MM.1S (cell line): ENCODE results near the gene TAP1.

Experiments
- DNase-seq: peaks from one replicate; pipeline ENCODE4 v3.0.0-alpha.2; 2015
- H2AFZ ChIP-seq: fragments of 300-600 bp; sonication (generic); 2 replicates; pipeline ENCODE4 v1.6.0; 2016; ENCODE audit warnings: antibody characterized with exemption, low read length
- H3F3A ChIP-seq: fragments of 300-600 bp; sonication (generic); 2 replicates; pipeline ENCODE4 v1.6.1; 2016; ENCODE audit warnings: mild to moderate bottlenecking, antibody characterized with exemption, low read length, moderate library complexity, mixed read lengths; ENCODE audit not compliant: insufficient read depth
- H3K27ac ChIP-seq: fragments of 300-600 bp; sonication (generic); 2 replicates; pipeline ENCODE4 v1.5.1; 2016; ENCODE audit warnings: mild to moderate bottlenecking, low read length
- H3K27me3 ChIP-seq: fragments of 300-600 bp; sonication (generic); replicated peaks from 2 replicates; pipeline ENCODE4 v1.6.0; 2016; ENCODE audit warnings: low read length; ENCODE audit not compliant: insufficient read depth
- H3K36me3 ChIP-seq: fragments of 300-600 bp; sonication (generic); replicated peaks from 2 replicates; pipeline ENCODE4 v1.6.1; 2016; ENCODE audit warnings: mild to moderate bottlenecking, low read length, mixed read lengths; ENCODE audit not compliant: insufficient read depth
- H3K4me1 ChIP-seq: fragments of 300-600 bp; sonication (generic); 2 replicates; pipeline ENCODE4 v1.6.1; 2016; ENCODE audit warnings: low read length, mixed read lengths
- H3K4me2 ChIP-seq: fragments of 300-600 bp; sonication (generic); 2 replicates; pipeline ENCODE4 v1.6.0; 2016; ENCODE audit warnings: low read depth, low read length
- H3K4me3 ChIP-seq: fragments of 300-600 bp; sonication (generic); 2 replicates; pipeline ENCODE4 v1.5.1; 2016; ENCODE audit warnings: low read length, mixed read lengths
- H3K79me2 ChIP-seq: fragments of 300-600 bp; sonication (generic); 2 replicates; pipeline ENCODE4 v1.6.1; 2016; ENCODE audit warnings: mixed run types, low read length, mixed read lengths
- H3K9ac ChIP-seq: fragments of 300-600 bp; sonication (generic); 2 replicates; pipeline ENCODE4 v1.6.1; 2016; ENCODE audit warnings: low read length, mixed read lengths
- H3K9me2 ChIP-seq: fragments of 300-600 bp; sonication (generic); replicated peaks from 2 replicates; pipeline ENCODE4 v1.6.1; 2016; ENCODE audit warnings: mild to moderate bottlenecking, low read length, mixed read lengths; ENCODE audit not compliant: insufficient read depth
- H3K9me3 ChIP-seq: fragments of 300-600 bp; sonication (generic); replicated peaks from 2 replicates; pipeline ENCODE4 v1.6.1; 2016; ENCODE audit warnings: mild to moderate bottlenecking, low read length, mixed read lengths; ENCODE audit not compliant: insufficient read depth
- H4K20me1 ChIP-seq: fragments of 300-600 bp; sonication (generic); 2 replicates; pipeline ENCODE4 v1.6.1; 2016; ENCODE audit warnings: mild to moderate bottlenecking, low read length, moderate library complexity, mixed read lengths; ENCODE audit not compliant: insufficient read depth
- EZH2 ChIP-seq: fragments of 300-600 bp; sonication (generic); optimal IDR thresholded peaks from 2 replicates; pipeline ENCODE3; 2017; ENCODE audit warnings: low read depth, mild to moderate bottlenecking, antibody characterized with exemption, low read length, mixed read lengths
- EZH2phosphoT487 ChIP-seq: fragments of 300-600 bp; sonication (generic); IDR thresholded peaks from 2 replicates; pipeline ENCODE4 v1.6.1; 2018; ENCODE audit warnings: antibody characterized with exemption, low read length
- TF ChIP-seq, protein P1 (sequence below): fragments of 300-600 bp; sonication (generic); IDR thresholded peaks from 2 replicates; pipeline ENCODE4 v1.5.1; 2016; ENCODE audit warnings: antibody characterized with exemption, low read length, mixed read lengths

Gene TAP1

DNA sequence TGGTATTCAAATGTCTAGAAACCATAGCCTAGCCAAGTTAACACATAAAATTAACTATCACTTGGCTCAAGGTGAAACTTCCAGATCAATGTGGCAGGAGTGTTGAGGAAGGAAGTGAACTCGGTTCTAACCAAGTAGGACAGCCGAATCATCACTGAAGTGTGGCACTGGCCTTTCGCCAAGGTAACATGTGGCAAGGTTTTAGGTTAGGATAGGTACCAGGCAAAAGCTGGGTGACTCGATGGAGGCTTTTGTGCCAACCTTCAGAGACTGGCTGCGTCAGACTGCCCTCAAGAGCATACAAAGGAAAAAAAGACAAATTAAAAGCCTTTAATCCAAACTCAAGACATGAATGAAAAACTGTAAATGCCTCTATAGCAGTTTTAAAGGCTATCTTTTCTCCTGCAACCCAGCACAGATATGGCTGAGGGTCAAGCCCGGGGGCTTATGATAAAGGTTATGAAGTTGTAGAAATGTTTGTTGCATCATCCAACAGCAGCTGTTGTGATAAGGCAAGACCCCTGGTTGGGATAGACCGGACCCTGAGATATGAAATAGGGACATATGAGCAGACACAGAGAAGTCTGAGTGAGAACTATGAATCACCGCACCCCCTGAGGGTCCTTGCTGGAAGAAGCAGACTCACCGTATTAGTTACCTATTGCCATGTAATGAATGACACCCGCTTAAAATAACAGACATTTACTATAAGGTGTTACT lies 12.4 kb upstream of the TAP1 start:
- TF ChIP-seq, protein P1, sequence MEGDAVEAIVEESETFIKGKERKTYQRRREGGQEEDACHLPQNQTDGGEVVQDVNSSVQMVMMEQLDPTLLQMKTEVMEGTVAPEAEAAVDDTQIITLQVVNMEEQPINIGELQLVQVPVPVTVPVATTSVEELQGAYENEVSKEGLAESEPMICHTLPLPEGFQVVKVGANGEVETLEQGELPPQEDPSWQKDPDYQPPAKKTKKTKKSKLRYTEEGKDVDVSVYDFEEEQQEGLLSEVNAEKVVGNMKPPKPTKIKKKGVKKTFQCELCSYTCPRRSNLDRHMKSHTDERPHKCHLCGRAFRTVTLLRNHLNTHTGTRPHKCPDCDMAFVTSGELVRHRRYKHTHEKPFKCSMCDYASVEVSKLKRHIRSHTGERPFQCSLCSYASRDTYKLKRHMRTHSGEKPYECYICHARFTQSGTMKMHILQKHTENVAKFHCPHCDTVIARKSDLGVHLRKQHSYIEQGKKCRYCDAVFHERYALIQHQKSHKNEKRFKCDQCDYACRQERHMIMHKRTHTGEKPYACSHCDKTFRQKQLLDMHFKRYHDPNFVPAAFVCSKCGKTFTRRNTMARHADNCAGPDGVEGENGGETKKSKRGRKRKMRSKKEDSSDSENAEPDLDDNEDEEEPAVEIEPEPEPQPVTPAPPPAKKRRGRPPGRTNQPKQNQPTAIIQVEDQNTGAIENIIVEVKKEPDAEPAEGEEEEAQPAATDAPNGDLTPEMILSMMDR = no peak
- TF ChIP-seq EZH2phosphoT487 (no peak), EZH2 (no peak)
- Histone ChIP-seq H3K27me3 (no peaks in the 10 kb centered on the region), H3K79me2 (no peaks in the 10 kb centered on the region), H3K9me3 (no peaks in the 10 kb centered on the region), H2AFZ (no peak overlapping the region), H3K27ac (no peak overlapping the region), H3K9me2 (no peaks in the 10 kb centered on the region), H3K4me1 (0 out of 2 replicates have a peak, but pooled peaks cover 3% of the 10 kb centered on the region), H3K4me3 (no peak overlapping the region), H3F3A (no peaks in the 10 kb centered on the region), H3K9ac (no peak overlapping the region), H4K20me1 (no peaks in the 10 kb centered on the region), H3K36me3 (no peaks in the 10 kb centered on the region), H3K4me2 (no peak overlapping the region)
- DNase-seq = no peak

DNA sequence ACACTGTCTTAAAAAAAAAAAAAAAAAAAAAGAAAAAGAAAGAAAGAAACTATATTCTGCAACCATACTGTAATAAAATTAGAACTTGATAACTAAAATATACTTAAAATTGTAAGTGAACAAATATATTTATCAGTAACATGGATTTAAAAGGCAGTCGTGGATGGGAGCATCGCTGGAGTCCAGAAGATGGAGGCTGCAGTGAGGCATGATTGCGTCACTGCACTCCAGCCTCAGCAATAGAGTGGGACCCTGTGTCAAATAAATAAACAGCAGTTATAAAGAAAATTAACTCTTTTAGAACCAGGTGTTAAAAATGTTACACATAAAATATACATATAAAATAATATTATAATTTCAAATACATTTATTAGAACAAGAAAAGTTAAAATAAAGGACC lies 9.2 kb upstream of the TAP1 start:
- H3F3A ChIP-seq = no peaks in the 10 kb centered on the region
- no peaks in the 10 kb centered on the region for H3K27me3 ChIP-seq
- no peak overlapping the region for H3K27ac ChIP-seq
- no peaks in the 10 kb centered on the region for H3K9me3 ChIP-seq
- H2AFZ ChIP-seq = no peak overlapping the region
- TF ChIP-seq, protein P1 = no peak
- no peak for TF ChIP-seq EZH2
- no peak for TF ChIP-seq EZH2phosphoT487
- H3K4me1 ChIP-seq = peaks cover 8% of the 10 kb centered on the region; the same call in 1 of the 2 replicates
- no peak overlapping the region for H3K9ac ChIP-seq
- no peak overlapping the region for H3K4me3 ChIP-seq
- no peak overlapping the region for H3K4me2 ChIP-seq
- H4K20me1 ChIP-seq = no peaks in the 10 kb centered on the region
- no peaks in the 10 kb centered on the region for H3K9me2 ChIP-seq
- no peaks in the 10 kb centered on the region for H3K79me2 ChIP-seq
- no peaks in the 10 kb centered on the region for H3K36me3 ChIP-seq
- no peak for DNase-seq

DNA sequence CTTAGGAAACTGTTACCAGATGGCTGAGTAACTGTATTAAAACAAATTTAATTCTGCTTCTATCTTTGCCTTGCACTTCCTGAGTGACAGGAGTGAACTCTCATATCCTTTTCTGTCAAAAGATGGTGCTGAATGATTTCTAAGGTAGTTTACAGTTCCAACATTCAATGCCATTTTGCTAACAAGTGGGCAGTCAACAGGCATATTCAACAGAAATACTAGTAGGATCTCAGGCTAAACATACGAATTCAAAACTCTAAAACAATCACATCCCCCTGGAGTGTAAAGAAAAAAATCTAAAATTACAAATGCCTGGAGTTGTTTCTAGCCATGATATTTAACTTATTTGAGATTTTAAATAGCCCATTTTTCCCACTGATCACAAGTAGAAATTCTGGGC lies 7.2 kb upstream of the TAP1 start:
- no peak overlapping the region for H2AFZ ChIP-seq
- H3K9me3 ChIP-seq = no peaks in the 10 kb centered on the region
- H3F3A ChIP-seq = no peaks in the 10 kb centered on the region
- no peak overlapping the region for H3K9ac ChIP-seq
- H3K27me3 ChIP-seq = no peaks in the 10 kb centered on the region
- no peaks in the 10 kb centered on the region for H4K20me1 ChIP-seq
- H3K4me2 ChIP-seq = no peak overlapping the region
- H3K36me3 ChIP-seq = no peaks in the 10 kb centered on the region
- H3K9me2 ChIP-seq = no peaks in the 10 kb centered on the region
- H3K4me3 ChIP-seq = no peak overlapping the region
- H3K27ac ChIP-seq = no peak overlapping the region
- H3K4me1 ChIP-seq = peaks cover 9% of the 10 kb centered on the region; the same call in 1 of the 2 replicates
- H3K79me2 ChIP-seq = peaks cover 8% of the 10 kb centered on the region
- TF ChIP-seq EZH2 (no peak), EZH2phosphoT487 (no peak)
- TF ChIP-seq, protein P1 = no peak
- DNase-seq = no peak
